HEK293 (cell line): ENCODE results near the gene CCDC40.

ENCODE experiments used
- KLF16 ChIP-seq: fragments of 450-650 bp; formaldehyde crosslinking; IDR thresholded peaks from 2 replicates; pipeline ENCODE4 v1.5.1; 2017; ENCODE audit warnings: missing biosample characterization, missing genetic modification characterization
- KLF9 ChIP-seq: fragments of 450-650 bp; formaldehyde crosslinking; IDR thresholded peaks from 2 replicates; pipeline ENCODE4 v1.5.1; 2016; ENCODE audit warnings: missing biosample characterization, missing genetic modification characterization, low read depth
- PATZ1 ChIP-seq: fragments of 450-650 bp; formaldehyde crosslinking; IDR thresholded peaks from 2 replicates; pipeline ENCODE4 v1.5.1; 2016; ENCODE audit warnings: missing biosample characterization, missing genetic modification characterization
- PRDM10 ChIP-seq: fragments of 450-650 bp; formaldehyde crosslinking; IDR thresholded peaks from 2 replicates; pipeline ENCODE4 v1.5.1; 2016; ENCODE audit warnings: missing biosample characterization, missing genetic modification characterization
- RBAK ChIP-seq: fragments of 450-650 bp; formaldehyde crosslinking; IDR thresholded peaks from 2 replicates; pipeline ENCODE4 v1.5.1; 2016; ENCODE audit warnings: missing biosample characterization, missing genetic modification characterization
- SALL2 ChIP-seq: fragments of 450-650 bp; formaldehyde crosslinking; IDR thresholded peaks from 2 replicates; pipeline ENCODE4 v1.5.0; 2017; ENCODE audit warnings: missing biosample characterization, mild to moderate bottlenecking, missing genetic modification characterization, borderline replicate concordance
- SETDB1 ChIP-seq: IDR thresholded peaks from one replicate; pipeline ENCODE4 v1.6.1; 2017; ENCODE audit warnings: mild to moderate bottlenecking, low read length, moderate library complexity, mixed read lengths; ENCODE audit not compliant: insufficient read length
- ZBTB17 ChIP-seq: fragments of 450-650 bp; formaldehyde crosslinking; IDR thresholded peaks from 2 replicates; pipeline ENCODE4 v1.5.1; 2016; ENCODE audit warnings: missing biosample characterization, missing genetic modification characterization
- ZBTB20 ChIP-seq: fragments of 450-650 bp; formaldehyde crosslinking; IDR thresholded peaks from 2 replicates; pipeline ENCODE4 v1.5.1; 2016; ENCODE audit warnings: missing biosample characterization, missing genetic modification characterization
- ZNF112 ChIP-seq: fragments of 450-650 bp; formaldehyde crosslinking; IDR thresholded peaks from 2 replicates; pipeline ENCODE4 v1.5.0; 2017; ENCODE audit warnings: missing biosample characterization, missing genetic modification characterization
- ZNF155 ChIP-seq: fragments of 450-650 bp; formaldehyde crosslinking; IDR thresholded peaks from 2 replicates; pipeline ENCODE4 v1.5.1; 2016; ENCODE audit warnings: missing biosample characterization, missing genetic modification characterization
- ZNF274 ChIP-seq, 2 experiments: fragments of 200-500 bp in 1 of 2; fragments of 450-650 bp in 1 of 2; sonication (Bioruptor generic) in 1 of 2; formaldehyde crosslinking in 1 of 2; IDR thresholded peaks; 2 replicates each; pipeline versions ENCODE4 v1.5.1 to v1.6.1; 2014 to 2016; ENCODE audit warnings: borderline replicate concordance in 1 of 2, inconsistent platforms in 1 of 2, low read length in 1 of 2, missing biosample characterization in 1 of 2, missing genetic modification characterization in 1 of 2
- ZNF350 ChIP-seq: fragments of 450-650 bp; formaldehyde crosslinking; IDR thresholded peaks from 2 replicates; pipeline ENCODE4 v1.5.0; 2017; ENCODE audit warnings: missing biosample characterization, mild to moderate bottlenecking, missing genetic modification characterization
- ZNF354C ChIP-seq: fragments of 450-650 bp; formaldehyde crosslinking; IDR thresholded peaks from 2 replicates; pipeline ENCODE4 v1.5.1; 2016; ENCODE audit warnings: missing biosample characterization, missing genetic modification characterization, low read depth, borderline replicate concordance
- ZNF501 ChIP-seq: fragments of 450-650 bp; formaldehyde crosslinking; IDR thresholded peaks from 2 replicates; pipeline ENCODE4 v1.5.1; 2016; ENCODE audit warnings: missing biosample characterization, missing genetic modification characterization
- ZNF529 ChIP-seq: fragments of 450-650 bp; formaldehyde crosslinking; IDR thresholded peaks from 2 replicates; pipeline ENCODE4 v1.5.1; 2017; ENCODE audit warnings: missing genetic modification characterization, missing biosample characterization; ENCODE audit not compliant: insufficient replicate concordance
- ZNF639 ChIP-seq: fragments of 450-650 bp; formaldehyde crosslinking; IDR thresholded peaks from 2 replicates; pipeline ENCODE4 v1.5.1; 2016; ENCODE audit warnings: missing biosample characterization, missing genetic modification characterization
- ZNF704 ChIP-seq: fragments of 450-650 bp; formaldehyde crosslinking; IDR thresholded peaks from 2 replicates; pipeline ENCODE4 v1.5.1; 2016; ENCODE audit warnings: missing biosample characterization, missing genetic modification characterization
- ZNF707 ChIP-seq: fragments of 450-650 bp; formaldehyde crosslinking; IDR thresholded peaks from 2 replicates; pipeline ENCODE4 v1.5.1; 2016; ENCODE audit warnings: missing biosample characterization, missing genetic modification characterization
- ZNF776 ChIP-seq: fragments of 450-650 bp; formaldehyde crosslinking; IDR thresholded peaks from 2 replicates; pipeline ENCODE4 v1.5.0; 2017; ENCODE audit warnings: missing biosample characterization, missing genetic modification characterization, borderline replicate concordance
- ZNF777 ChIP-seq: fragments of 450-650 bp; formaldehyde crosslinking; IDR thresholded peaks from 2 replicates; pipeline ENCODE4 v1.5.1; 2017; ENCODE audit warnings: missing biosample characterization, missing genetic modification characterization, borderline replicate concordance
- ZSCAN16 ChIP-seq: fragments of 450-650 bp; formaldehyde crosslinking; IDR thresholded peaks from 2 replicates; pipeline ENCODE4 v1.5.1; 2016; ENCODE audit warnings: missing biosample characterization, missing genetic modification characterization
- ZSCAN5A ChIP-seq: fragments of 450-650 bp; formaldehyde crosslinking; IDR thresholded peaks from 2 replicates; pipeline ENCODE4 v1.5.1; 2016; ENCODE audit warnings: missing biosample characterization, missing genetic modification characterization
- TF ChIP-seq, protein P1 (sequence below): sonication (generic); formaldehyde crosslinking; IDR thresholded peaks from 2 replicates; pipeline ENCODE4 v1.8.1; 2022; ENCODE audit warnings: mild to moderate bottlenecking, moderate library complexity, missing genetic modification reagents
- TF ChIP-seq, protein P2 (sequence below): fragments of 450-650 bp; formaldehyde crosslinking; IDR thresholded peaks from 2 replicates; pipeline ENCODE4 v1.5.1; 2017; ENCODE audit warnings: missing biosample characterization, missing genetic modification characterization

CCDC40 gene

DNA sequence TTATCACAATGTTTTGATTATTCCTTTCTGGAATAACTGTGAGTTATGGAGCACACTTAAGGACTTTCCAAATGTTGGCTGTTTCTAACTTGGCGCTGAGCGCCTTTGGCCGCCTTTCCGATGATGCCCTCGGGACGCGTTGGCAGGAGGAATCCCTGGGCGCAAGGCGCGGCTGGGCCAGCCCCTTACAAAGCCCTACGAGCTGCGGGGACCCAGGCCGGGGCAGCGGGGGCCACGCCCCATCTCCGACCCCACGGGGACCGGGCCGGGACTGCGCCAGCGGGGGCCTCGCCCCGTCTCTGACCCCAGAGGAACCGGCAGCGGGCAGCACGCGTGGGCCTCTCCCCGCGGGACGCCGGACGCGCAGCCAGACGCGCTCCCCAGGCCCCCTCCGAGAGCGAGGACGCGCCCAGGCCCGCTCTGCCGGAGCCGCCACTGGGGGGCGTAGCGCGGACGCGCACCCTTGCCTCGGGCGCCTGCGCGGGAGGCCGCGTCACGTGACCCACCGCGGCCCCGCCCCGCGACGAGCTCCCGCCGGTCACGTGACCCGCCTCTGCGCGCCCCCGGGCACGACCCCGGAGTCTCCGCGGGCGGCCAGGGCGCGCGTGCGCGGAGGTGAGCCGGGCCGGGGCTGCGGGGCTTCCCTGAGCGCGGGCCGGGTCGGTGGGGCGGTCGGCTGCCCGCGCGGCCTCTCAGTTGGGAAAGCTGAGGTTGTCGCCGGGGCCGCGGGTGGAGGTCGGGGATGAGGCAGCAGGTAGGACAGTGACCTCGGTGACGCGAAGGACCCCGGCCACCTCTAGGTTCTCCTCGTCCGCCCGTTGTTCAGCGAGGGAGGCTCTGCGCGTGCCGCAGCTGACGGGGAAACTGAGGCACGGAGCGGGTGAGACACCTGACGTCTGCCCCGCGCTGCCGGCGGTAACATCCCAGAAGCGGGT, 64.8 kb downstream of the CCDC40 start, which contains the start of gene GAA (continued):
- no peak for TF ChIP-seq SALL2 (tag by site-specific recombination)
- TF ChIP-seq, protein P1, sequence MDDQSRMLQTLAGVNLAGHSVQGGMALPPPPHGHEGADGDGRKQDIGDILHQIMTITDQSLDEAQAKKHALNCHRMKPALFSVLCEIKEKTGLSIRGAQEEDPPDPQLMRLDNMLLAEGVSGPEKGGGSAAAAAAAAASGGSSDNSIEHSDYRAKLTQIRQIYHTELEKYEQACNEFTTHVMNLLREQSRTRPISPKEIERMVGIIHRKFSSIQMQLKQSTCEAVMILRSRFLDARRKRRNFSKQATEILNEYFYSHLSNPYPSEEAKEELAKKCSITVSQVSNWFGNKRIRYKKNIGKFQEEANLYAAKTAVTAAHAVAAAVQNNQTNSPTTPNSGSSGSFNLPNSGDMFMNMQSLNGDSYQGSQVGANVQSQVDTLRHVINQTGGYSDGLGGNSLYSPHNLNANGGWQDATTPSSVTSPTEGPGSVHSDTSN, result peak; percentile 91; the same call in 1 of the 2 replicates
- TF ChIP-seq ZNF112 (tag by site-specific recombination), result no peak
- TF ChIP-seq ZBTB17 (tag by site-specific recombination), result no peak
- TF ChIP-seq ZNF350, result no peak
- no peak for TF ChIP-seq ZNF707 (tag by site-specific recombination)
- no peak for TF ChIP-seq ZNF529 (tag by site-specific recombination)
- peak; percentile 72 for TF ChIP-seq KLF9 (tag by site-specific recombination)
- TF ChIP-seq, protein P2, sequence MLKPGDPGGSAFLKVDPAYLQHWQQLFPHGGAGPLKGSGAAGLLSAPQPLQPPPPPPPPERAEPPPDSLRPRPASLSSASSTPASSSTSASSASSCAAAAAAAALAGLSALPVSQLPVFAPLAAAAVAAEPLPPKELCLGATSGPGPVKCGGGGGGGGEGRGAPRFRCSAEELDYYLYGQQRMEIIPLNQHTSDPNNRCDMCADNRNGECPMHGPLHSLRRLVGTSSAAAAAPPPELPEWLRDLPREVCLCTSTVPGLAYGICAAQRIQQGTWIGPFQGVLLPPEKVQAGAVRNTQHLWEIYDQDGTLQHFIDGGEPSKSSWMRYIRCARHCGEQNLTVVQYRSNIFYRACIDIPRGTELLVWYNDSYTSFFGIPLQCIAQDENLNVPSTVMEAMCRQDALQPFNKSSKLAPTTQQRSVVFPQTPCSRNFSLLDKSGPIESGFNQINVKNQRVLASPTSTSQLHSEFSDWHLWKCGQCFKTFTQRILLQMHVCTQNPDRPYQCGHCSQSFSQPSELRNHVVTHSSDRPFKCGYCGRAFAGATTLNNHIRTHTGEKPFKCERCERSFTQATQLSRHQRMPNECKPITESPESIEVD (tag by site-specific recombination), result no peak
- no peak for TF ChIP-seq RBAK (tag by site-specific recombination)
- TF ChIP-seq ZNF639 (tag by site-specific recombination), result 0 out of 2 replicates have a peak, but pooled peaks have one; percentile 24
- no peak for TF ChIP-seq ZNF704 (tag by site-specific recombination)
- peak; percentile 44; the same call in 1 of the 2 replicates for TF ChIP-seq ZNF777 (tag by site-specific recombination)
- TF ChIP-seq ZSCAN5A (tag by site-specific recombination), result 0 out of 2 replicates have a peak, but pooled peaks have one; percentile 31
- TF ChIP-seq PRDM10, result no peak
- peak; percentile 85 for TF ChIP-seq PATZ1 (tag by site-specific recombination)
- TF ChIP-seq ZNF274 (IDR thresholded peaks at IDR 0.05; ENCODE audit: low read length), result no peak
- no peak for TF ChIP-seq ZNF274 (tag by site-specific recombination; IDR thresholded peaks at IDR 0.05; ENCODE audit: borderline replicate concordance)
- peak; percentile 73 for TF ChIP-seq ZNF501 (tag by site-specific recombination)
- no peak for TF ChIP-seq SETDB1
- TF ChIP-seq ZNF354C (tag by site-specific recombination), result no peak
- no peak for TF ChIP-seq ZNF776
- peak; percentile 25; the same call in 1 of the 2 replicates for TF ChIP-seq KLF16 (tag by site-specific recombination)
- TF ChIP-seq ZNF155 (tag by site-specific recombination), result no peak
- peak; percentile 28; the same call in 1 of the 2 replicates for TF ChIP-seq ZBTB20 (tag by site-specific recombination)
- TF ChIP-seq ZSCAN16 (tag by site-specific recombination), result no peak
